Fibroblast of lung (primary cell): ENCODE data around the gene UBE2E2.

Source experiments
- EZH2 ChIP-seq: IDR thresholded peaks from 2 replicates; pipeline ENCODE4 v1.5.1; 2012; ENCODE audit warnings: low read length, control low read depth, mild to moderate bottlenecking; ENCODE audit errors: missing control alignments
- TF ChIP-seq, protein P1 (sequence below), 2 donors: IDR thresholded peaks in 1 of 2; conservative IDR thresholded peaks in 1 of 2; 1 replicate in 1 of 2; 2 replicates in 1 of 2; pipeline ENCODE4 v1.5.1; 2011 to 2012; ENCODE audit warnings: low read length in 2 of 2, control low read depth in 1 of 2, inconsistent platforms in 1 of 2, low read depth in 1 of 2, mild to moderate bottlenecking in 1 of 2

DNA sequence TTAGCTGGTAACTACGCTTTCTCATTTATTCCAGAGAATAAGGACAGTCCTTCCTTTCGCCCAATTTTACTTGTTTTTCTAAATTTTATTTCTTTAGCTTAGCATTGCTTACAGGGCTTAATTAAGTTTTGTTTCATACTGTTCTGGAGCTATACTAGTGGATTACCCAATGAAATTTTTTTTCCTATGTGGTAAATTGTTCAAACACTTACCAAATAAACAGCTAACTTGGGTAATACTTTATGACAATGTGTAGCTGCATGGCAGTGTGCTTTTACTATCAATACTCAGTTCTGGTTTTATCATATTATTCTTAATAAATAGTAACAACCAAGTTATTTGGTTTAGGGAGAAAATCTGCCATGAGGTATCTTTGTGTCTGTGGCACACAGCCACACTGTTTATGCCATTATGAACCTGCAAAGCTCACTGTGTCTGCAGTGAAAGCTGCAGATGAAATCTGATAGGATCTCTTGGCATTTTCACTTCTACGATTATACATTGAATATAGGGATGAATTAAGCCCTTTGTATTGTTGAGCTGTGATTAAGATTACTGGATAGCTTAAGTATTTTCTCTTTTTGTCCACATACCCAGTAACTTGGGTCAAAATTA lies 37.2 kb downstream of the UBE2E2 start:
- TF ChIP-seq, protein P1, sequence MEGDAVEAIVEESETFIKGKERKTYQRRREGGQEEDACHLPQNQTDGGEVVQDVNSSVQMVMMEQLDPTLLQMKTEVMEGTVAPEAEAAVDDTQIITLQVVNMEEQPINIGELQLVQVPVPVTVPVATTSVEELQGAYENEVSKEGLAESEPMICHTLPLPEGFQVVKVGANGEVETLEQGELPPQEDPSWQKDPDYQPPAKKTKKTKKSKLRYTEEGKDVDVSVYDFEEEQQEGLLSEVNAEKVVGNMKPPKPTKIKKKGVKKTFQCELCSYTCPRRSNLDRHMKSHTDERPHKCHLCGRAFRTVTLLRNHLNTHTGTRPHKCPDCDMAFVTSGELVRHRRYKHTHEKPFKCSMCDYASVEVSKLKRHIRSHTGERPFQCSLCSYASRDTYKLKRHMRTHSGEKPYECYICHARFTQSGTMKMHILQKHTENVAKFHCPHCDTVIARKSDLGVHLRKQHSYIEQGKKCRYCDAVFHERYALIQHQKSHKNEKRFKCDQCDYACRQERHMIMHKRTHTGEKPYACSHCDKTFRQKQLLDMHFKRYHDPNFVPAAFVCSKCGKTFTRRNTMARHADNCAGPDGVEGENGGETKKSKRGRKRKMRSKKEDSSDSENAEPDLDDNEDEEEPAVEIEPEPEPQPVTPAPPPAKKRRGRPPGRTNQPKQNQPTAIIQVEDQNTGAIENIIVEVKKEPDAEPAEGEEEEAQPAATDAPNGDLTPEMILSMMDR (conservative IDR thresholded peaks at IDR 0.05 in 1 of 2, IDR thresholded peaks at IDR 0.05 in 1 of 2; ENCODE audit: low read depth in 1 of 2, low read length in 2 of 2) = no peak
- TF ChIP-seq EZH2 = no peak
